Nephron (organoid): Measurements from ENCODE around the gene APBA1.

ENCODE experiments used
- H3K27ac Mint-ChIP-seq, 3 experiments: 2 replicates each; pipeline ENCODE4 v1.8.0; 2020; ENCODE audit warnings: mixed read lengths in 3 of 3, mild to moderate bottlenecking in 2 of 3, moderate library complexity in 1 of 3
- H3K27me3 Mint-ChIP-seq: 2 replicates; pipeline ENCODE4 v1.8.0; 2021; ENCODE audit warnings: low read depth, mild to moderate bottlenecking, moderate library complexity, mixed read lengths
- H3K36me3 Mint-ChIP-seq: 2 replicates; pipeline ENCODE4 v1.8.0; 2020; ENCODE audit warnings: low read depth, mixed read lengths
- H3K4me1 Mint-ChIP-seq: 2 replicates; pipeline ENCODE4 v1.8.0; 2020; ENCODE audit warnings: mixed read lengths
- H3K4me3 Mint-ChIP-seq, 3 experiments: 2 replicates each; pipeline ENCODE4 v1.8.0; 2020; ENCODE audit warnings: mild to moderate bottlenecking in 3 of 3, mixed read lengths in 3 of 3, moderate library complexity in 2 of 3
- H3K9me3 Mint-ChIP-seq: 2 replicates; pipeline ENCODE4 v1.8.0; 2020; ENCODE audit warnings: mixed read lengths
- CTCF ChIP-seq, 3 experiments: fragments of 200-600 bp; sonication (generic); IDR thresholded peaks; one replicate each; pipeline ENCODE4 v1.5.0; 2021; ENCODE audit warnings: antibody characterized with exemption in 3 of 3; ENCODE audit not compliant: unreplicated experiment in 3 of 3

The APBA1 gene

GRCh38 chr9:69431777-69432176 is 240.4 kb downstream of the APBA1 start:
- Mint-ChIP-seq H3K9me3 (no peaks in the 10 kb centered on the region), H3K4me1 (no peaks in the 10 kb centered on the region), H3K27me3 (no peaks in the 10 kb centered on the region), H3K36me3 (no peaks in the 10 kb centered on the region), H3K27ac (no peak overlapping the region), H3K4me3 (no peak overlapping the region)
- no peak for TF ChIP-seq CTCF (IDR thresholded peaks at IDR 0.05; ENCODE audit: unreplicated experiment in 3 of 3)

- Mint-ChIP-seq H3K27me3 (no peaks in the 10 kb centered on the region), H3K9me3 (no peaks in the 10 kb centered on the region), H3K4me1 (no peaks in the 10 kb centered on the region), H3K27ac (no peak overlapping the region), H3K4me3 (no peak overlapping the region), H3K36me3 (no peaks in the 10 kb centered on the region)
- no peak for TF ChIP-seq CTCF (IDR thresholded peaks at IDR 0.05; ENCODE audit: unreplicated experiment in 3 of 3)
These were observed 241.0 kb downstream of the APBA1 start for GRCh38 chr9:69431203-69431602.

- H3K27ac Mint-ChIP-seq: no peak overlapping the region
- no peak for TF ChIP-seq CTCF (IDR thresholded peaks at IDR 0.05; ENCODE audit: unreplicated experiment in 3 of 3)
- H3K27me3 Mint-ChIP-seq: peaks cover 1% of the 10 kb centered on the region
- H3K36me3 Mint-ChIP-seq: no peaks in the 10 kb centered on the region
- H3K9me3 Mint-ChIP-seq: no peaks in the 10 kb centered on the region
- H3K4me3 Mint-ChIP-seq: no peak overlapping the region
- no peaks in the 10 kb centered on the region for H3K4me1 Mint-ChIP-seq
These were observed 242.0 kb downstream of the APBA1 start for GRCh38 chr9:69430206-69430605.

- TF ChIP-seq CTCF (IDR thresholded peaks at IDR 0.05; ENCODE audit: unreplicated experiment in 3 of 3): no peak
- Mint-ChIP-seq H3K9me3 (no peaks in the 10 kb centered on the region), H3K27me3 (peaks cover 6% of the 10 kb centered on the region), H3K4me1 (no peaks in the 10 kb centered on the region), H3K36me3 (no peaks in the 10 kb centered on the region), H3K4me3 (no peak overlapping the region), H3K27ac (no peak overlapping the region)
These were observed 242.9 kb downstream of the APBA1 start for GRCh38 chr9:69429281-69429680.

- Mint-ChIP-seq H3K36me3 (no peaks in the 10 kb centered on the region), H3K9me3 (no peaks in the 10 kb centered on the region), H3K4me1 (no peaks in the 10 kb centered on the region), H3K27ac (no peak overlapping the region), H3K27me3 (peaks cover 10% of the 10 kb centered on the region), H3K4me3 (no peak overlapping the region)
- TF ChIP-seq CTCF (IDR thresholded peaks at IDR 0.05; ENCODE audit: unreplicated experiment in 3 of 3): no peak
These were observed 244.0 kb downstream of the APBA1 start for GRCh38 chr9:69428017-69428785.

GRCh38 chr9:69427286-69427685 is 244.9 kb downstream of the APBA1 start:
- Mint-ChIP-seq H3K27me3 (peaks cover 10% of the 10 kb centered on the region), H3K4me3 (no peak overlapping the region), H3K9me3 (no peaks in the 10 kb centered on the region), H3K4me1 (no peaks in the 10 kb centered on the region), H3K36me3 (no peaks in the 10 kb centered on the region), H3K27ac (no peak overlapping the region)
- TF ChIP-seq CTCF (IDR thresholded peaks at IDR 0.05; ENCODE audit: unreplicated experiment in 3 of 3): no peak
